NT2/D1 (cell line): ENCODE data around the gene ISX.
A peak's percentile ranks its signal among the peaks of the same experiment; 100 is the strongest.

Source experiments
- DNase-seq: peaks from one replicate; pipeline ENCODE4 v3.0.0-alpha.2; 2011; ENCODE audit warnings: low read depth, low spot score
- H3K27me3 ChIP-seq: 2 replicates; pipeline ENCODE4 v1.6.0; 2011; ENCODE audit warnings: mild to moderate bottlenecking; ENCODE audit not compliant: insufficient read length, insufficient read depth
- H3K36me3 ChIP-seq: 2 replicates; pipeline ENCODE4 v1.6.1; 2011; ENCODE audit warnings: mild to moderate bottlenecking, low read length, mixed read lengths; ENCODE audit not compliant: insufficient read depth, insufficient read length
- H3K4me1 ChIP-seq: 2 replicates; pipeline ENCODE4 v1.5.1; 2011; ENCODE audit not compliant: insufficient read depth, insufficient read length
- H3K4me3 ChIP-seq: 2 replicates; pipeline ENCODE4 v1.5.1; 2011; ENCODE audit warnings: low read depth; ENCODE audit not compliant: insufficient read length
- H3K9ac ChIP-seq: 2 replicates; pipeline ENCODE4 v1.6.0; 2011; ENCODE audit warnings: low read depth; ENCODE audit not compliant: insufficient read length
- H3K9me3 ChIP-seq: 2 replicates; pipeline ENCODE4 v1.5.1; 2011; ENCODE audit warnings: mild to moderate bottlenecking, low read length; ENCODE audit not compliant: insufficient read depth
- SUZ12 ChIP-seq: IDR thresholded peaks from 2 replicates; pipeline ENCODE4 v1.6.1; 2011; ENCODE audit not compliant: insufficient read length, insufficient read depth; ENCODE audit errors: extremely low read depth
- YY1 ChIP-seq: IDR thresholded peaks from 2 replicates; pipeline ENCODE4 v1.6.1; 2011; ENCODE audit not compliant: insufficient read length, insufficient read depth
- ZNF274 ChIP-seq: IDR thresholded peaks from 2 replicates; pipeline ENCODE4 v1.6.1; 2011; ENCODE audit warnings: mild to moderate bottlenecking, low read depth, low read length

The ISX gene

DNA sequence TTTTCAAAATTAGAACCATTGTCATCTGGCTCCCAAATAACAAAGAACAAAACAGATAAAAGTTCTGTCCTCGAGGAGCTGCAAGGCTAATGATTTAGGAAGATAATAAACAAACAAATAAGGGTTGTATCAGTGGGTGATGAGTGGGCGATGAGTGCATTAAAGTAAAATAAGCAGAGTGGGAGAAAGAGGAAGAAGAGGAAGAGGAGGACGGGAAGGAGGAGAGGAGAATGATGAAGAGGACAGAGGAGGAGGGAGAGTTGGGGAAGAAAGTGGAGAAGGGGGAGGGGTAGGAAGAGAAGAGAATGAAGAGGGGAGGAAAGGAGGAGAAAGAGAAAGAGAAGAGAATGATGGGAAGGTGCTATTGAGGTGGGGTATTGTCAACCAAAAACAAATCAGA is 33.4 kb upstream of the ISX start:
- Histone ChIP-seq H3K36me3 (no peaks in the 10 kb centered on the region), H3K9ac (no peak overlapping the region), H3K9me3 (no peaks in the 10 kb centered on the region), H3K4me3 (no peak overlapping the region), H3K27me3 (no peaks in the 10 kb centered on the region), H3K4me1 (no peaks in the 10 kb centered on the region)
- TF ChIP-seq YY1 (no peak), SUZ12 (no peak), ZNF274 (no peak)
- no peak for DNase-seq

DNA sequence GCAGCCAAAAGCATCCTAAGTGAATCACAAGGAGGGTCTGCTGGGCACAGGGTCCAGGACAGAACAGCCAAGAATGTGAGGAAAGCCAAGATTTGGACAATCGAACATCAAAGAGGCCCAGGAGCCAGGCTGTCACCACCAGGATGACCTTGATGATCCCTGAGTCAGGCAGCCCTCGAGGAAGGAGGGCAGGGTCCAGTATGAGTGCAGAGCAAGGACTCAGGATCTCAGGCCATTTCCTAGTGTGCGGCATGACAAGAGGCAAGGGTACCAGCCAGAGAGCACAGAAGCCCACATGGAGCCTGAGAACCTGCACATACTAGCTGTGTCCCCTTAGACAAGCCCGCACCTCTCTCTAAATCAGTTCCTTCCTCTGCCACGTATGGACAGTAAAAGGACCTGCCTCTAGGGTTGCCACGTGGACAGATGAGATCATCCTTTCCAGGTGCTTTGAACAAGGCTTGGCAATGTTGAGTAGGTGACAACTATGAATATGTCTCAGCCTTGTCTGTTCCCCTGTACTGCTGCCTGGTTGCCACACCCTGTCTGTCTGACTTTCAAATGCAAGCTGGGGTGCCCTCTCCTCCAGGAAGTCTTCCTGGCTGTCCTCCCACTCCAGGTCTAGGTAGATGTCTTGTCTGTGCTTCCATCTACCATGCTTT is 32.2 kb upstream of the ISX start:
- no peaks in the 10 kb centered on the region for H3K36me3 ChIP-seq
- no peaks in the 10 kb centered on the region for H3K27me3 ChIP-seq
- H3K9me3 ChIP-seq, result no peaks in the 10 kb centered on the region
- no peak overlapping the region for H3K4me3 ChIP-seq
- TF ChIP-seq SUZ12, result no peak
- no peak for TF ChIP-seq YY1
- no peak for TF ChIP-seq ZNF274
- H3K9ac ChIP-seq, result no peak overlapping the region
- DNase-seq, result no peak
- no peaks in the 10 kb centered on the region for H3K4me1 ChIP-seq

DNA sequence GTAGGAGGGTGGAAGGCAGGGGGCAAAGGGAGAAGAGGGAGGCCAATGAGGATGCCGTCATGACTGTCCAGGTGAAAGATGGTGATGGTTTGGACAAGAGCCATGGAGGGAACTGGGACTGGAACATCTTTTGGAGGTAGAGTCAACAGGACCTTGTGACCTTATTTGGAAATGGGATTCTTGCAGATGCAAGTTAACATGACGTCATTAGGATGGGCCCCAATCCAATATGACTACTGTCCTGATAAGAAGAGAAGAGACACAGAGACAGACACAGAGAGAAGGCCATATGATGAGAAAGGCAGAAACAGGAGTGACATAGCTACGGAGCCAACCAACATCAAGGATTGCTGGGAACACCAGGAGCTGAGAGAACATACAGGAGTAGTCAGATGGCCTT is 31.0 kb upstream of the ISX start:
- no peaks in the 10 kb centered on the region for H3K9me3 ChIP-seq
- H3K36me3 ChIP-seq, result no peaks in the 10 kb centered on the region
- TF ChIP-seq YY1 (no peak), ZNF274 (no peak), SUZ12 (no peak)
- no peak overlapping the region for H3K9ac ChIP-seq
- no peak for DNase-seq
- H3K27me3 ChIP-seq, result no peaks in the 10 kb centered on the region
- H3K4me3 ChIP-seq, result no peak overlapping the region
- no peaks in the 10 kb centered on the region for H3K4me1 ChIP-seq

GRCh38 chr22:35037089-35037488 is 28.9 kb upstream of the ISX start:
- no peaks in the 10 kb centered on the region for H3K9me3 ChIP-seq
- no peaks in the 10 kb centered on the region for H3K36me3 ChIP-seq
- no peak overlapping the region for H3K4me3 ChIP-seq
- TF ChIP-seq SUZ12 (no peak), ZNF274 (no peak)
- DNase-seq, result peak; percentile 11
- no peak overlapping the region for H3K9ac ChIP-seq
- H3K27me3 ChIP-seq, result no peaks in the 10 kb centered on the region
- H3K4me1 ChIP-seq, result no peaks in the 10 kb centered on the region

DNA sequence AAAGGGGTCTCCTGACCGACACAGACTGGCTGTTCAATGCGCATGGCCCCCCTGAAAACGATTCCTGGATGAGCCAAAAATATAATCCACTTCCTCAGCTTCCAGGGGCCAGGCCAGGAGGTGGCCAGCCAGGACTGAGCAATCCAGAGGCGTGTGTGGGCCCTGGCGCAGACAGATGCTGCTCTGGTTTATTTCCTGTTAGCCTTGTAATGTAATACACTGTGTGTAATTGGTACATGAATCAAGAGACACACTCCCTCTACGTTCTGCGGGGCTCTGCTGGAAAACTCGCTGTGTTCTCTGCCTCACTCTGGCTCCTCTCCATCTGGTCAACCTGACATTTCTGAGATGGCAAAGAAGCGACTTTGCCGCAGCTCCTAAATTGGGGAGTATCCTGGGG is 26.3 kb upstream of the ISX start:
- DNase-seq, result no peak
- Histone ChIP-seq H3K36me3 (no peaks in the 10 kb centered on the region), H3K4me3 (no peak overlapping the region), H3K4me1 (no peaks in the 10 kb centered on the region), H3K9me3 (no peaks in the 10 kb centered on the region), H3K27me3 (no peaks in the 10 kb centered on the region), H3K9ac (no peak overlapping the region)
- TF ChIP-seq ZNF274 (no peak), SUZ12 (no peak), YY1 (no peak)

GRCh38 chr22:35043252-35043933 is 22.6 kb upstream of the ISX start:
- no peak for TF ChIP-seq SUZ12
- no peak for TF ChIP-seq YY1
- no peak for DNase-seq
- Histone ChIP-seq H3K9me3 (no peaks in the 10 kb centered on the region), H3K9ac (no peak overlapping the region), H3K4me1 (no peaks in the 10 kb centered on the region), H3K4me3 (no peak overlapping the region), H3K27me3 (no peaks in the 10 kb centered on the region), H3K36me3 (no peaks in the 10 kb centered on the region)

- Histone ChIP-seq H3K27me3 (no peaks in the 10 kb centered on the region), H3K9me3 (no peaks in the 10 kb centered on the region), H3K36me3 (no peaks in the 10 kb centered on the region), H3K4me1 (no peaks in the 10 kb centered on the region), H3K4me3 (no peak overlapping the region), H3K9ac (no peak overlapping the region)
- TF ChIP-seq SUZ12 (no peak), ZNF274 (no peak)
- DNase-seq, result no peak
Observed at GRCh38 chr22:35043934-35044319, 22.0 kb upstream of the ISX start.
